NK-92 treated with Interleukin-12 subunit alpha and Interleukin-12 subunit beta, amount 100 ng/mL, for 24 hours (cell line): ENCODE results near the gene BMPER.
A peak's percentile ranks its signal among the peaks of the same experiment; 100 is the strongest.

Source experiments
- DNase-seq: peaks from one replicate; lab custom pipeline; 2025; lab: John Stamatoyannopoulos, UW

Gene BMPER

GRCh38 chr7:34093276-34093675, 187.9 kb downstream of the BMPER start:
- no peak for DNase-seq

GRCh38 chr7:34096198-34096651, 190.9 kb downstream of the BMPER start:
- DNase-seq = no peak

- DNase-seq = no peak
Measured at GRCh38 chr7:34096777-34097176, 191.4 kb downstream of the BMPER start.

- no peak for DNase-seq
Measured at GRCh38 chr7:34100661-34101060, 195.3 kb downstream of the BMPER start.

- no peak for DNase-seq
Measured at GRCh38 chr7:34104115-34104514, 198.8 kb downstream of the BMPER start.

GRCh38 chr7:34104992-34105391, 199.7 kb downstream of the BMPER start:
- DNase-seq = no peak

- DNase-seq = no peak
Measured at GRCh38 chr7:34107276-34107675, 201.9 kb downstream of the BMPER start.

- no peak for DNase-seq
Measured at GRCh38 chr7:34108165-34108564, 202.8 kb downstream of the BMPER start.

GRCh38 chr7:34109936-34110780, 204.8 kb downstream of the BMPER start:
- DNase-seq = no peak

GRCh38 chr7:34111031-34111430, 205.7 kb downstream of the BMPER start:
- DNase-seq = no peak

GRCh38 chr7:34115503-34115902, 210.2 kb downstream of the BMPER start:
- no peak for DNase-seq

GRCh38 chr7:34117573-34117972, 212.2 kb downstream of the BMPER start:
- no peak for DNase-seq

- DNase-seq = no peak
Measured at GRCh38 chr7:34121366-34121765, 216.0 kb downstream of the BMPER start.

GRCh38 chr7:34123316-34123715, 218.0 kb downstream of the BMPER start:
- DNase-seq = no peak

GRCh38 chr7:34124765-34125164, 219.4 kb downstream of the BMPER start:
- no peak for DNase-seq

- DNase-seq = no peak
Measured at GRCh38 chr7:34128762-34129161, 223.4 kb downstream of the BMPER start.

GRCh38 chr7:34130558-34131295, 225.4 kb downstream of the BMPER start:
- DNase-seq = no peak

- no peak for DNase-seq
Measured at GRCh38 chr7:34131371-34131770, 226.0 kb downstream of the BMPER start.

- no peak for DNase-seq
Measured at GRCh38 chr7:34133356-34133982, 228.1 kb downstream of the BMPER start.

GRCh38 chr7:34133983-34134782, 228.8 kb downstream of the BMPER start:
- peak; percentile 3 for DNase-seq

- DNase-seq = no peak
Measured at GRCh38 chr7:34135924-34136323, 230.6 kb downstream of the BMPER start.

- DNase-seq = no peak
Measured at GRCh38 chr7:34136698-34137097, 231.4 kb downstream of the BMPER start.
